AG09309 (cell line): ENCODE data around the gene MSTO1.
A peak's percentile ranks its signal among the peaks of the same experiment; 100 is the strongest.

ENCODE experiments used
- DNase-seq: peaks from one replicate; pipeline ENCODE4 v3.0.0-alpha.2; 2010; ENCODE audit warnings: low read depth
- H3K4me3 ChIP-seq: 2 replicates; pipeline ENCODE4 v1.5.1; 2011; ENCODE audit warnings: mild to moderate bottlenecking, low read depth, low read length, moderate library complexity; ENCODE audit not compliant: control insufficient read depth
- CTCF ChIP-seq: IDR thresholded peaks from 2 replicates; pipeline ENCODE4 v1.5.1; 2011; ENCODE audit warnings: mild to moderate bottlenecking, low read depth, low read length, inconsistent platforms; ENCODE audit not compliant: insufficient read depth, control insufficient read depth; ENCODE audit errors: missing control alignments

Gene MSTO1

DNA sequence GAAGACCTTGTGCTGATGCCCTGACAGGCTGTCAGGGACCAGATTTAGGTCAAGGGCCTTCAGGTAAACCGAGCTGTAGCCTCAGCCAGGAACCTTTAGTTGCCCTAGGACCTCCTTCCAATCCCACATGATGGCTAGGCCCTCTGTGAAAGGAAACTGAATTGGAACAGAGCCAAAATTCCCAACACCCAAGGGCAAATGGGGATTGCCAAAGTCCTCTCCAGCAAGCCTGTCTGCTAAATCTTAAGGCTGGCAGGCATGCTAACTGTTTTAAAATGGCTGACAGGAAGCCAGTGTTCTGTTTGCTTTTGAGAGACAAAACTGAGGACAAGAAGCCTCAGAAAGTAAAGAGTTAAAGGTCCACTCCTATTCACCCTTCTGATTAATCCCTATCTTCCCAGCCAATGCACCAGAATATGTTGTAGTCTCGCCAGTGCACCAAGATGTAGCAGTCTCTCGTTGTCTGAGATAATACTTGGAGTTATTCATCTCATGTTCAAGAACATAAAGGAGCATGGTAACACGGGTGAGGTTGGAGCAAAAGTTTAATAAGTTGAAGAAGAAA, 35.1 kb downstream of the MSTO1 start:
- no peak for TF ChIP-seq CTCF
- no peak for DNase-seq
- H3K4me3 ChIP-seq: no peak overlapping the region

DNA sequence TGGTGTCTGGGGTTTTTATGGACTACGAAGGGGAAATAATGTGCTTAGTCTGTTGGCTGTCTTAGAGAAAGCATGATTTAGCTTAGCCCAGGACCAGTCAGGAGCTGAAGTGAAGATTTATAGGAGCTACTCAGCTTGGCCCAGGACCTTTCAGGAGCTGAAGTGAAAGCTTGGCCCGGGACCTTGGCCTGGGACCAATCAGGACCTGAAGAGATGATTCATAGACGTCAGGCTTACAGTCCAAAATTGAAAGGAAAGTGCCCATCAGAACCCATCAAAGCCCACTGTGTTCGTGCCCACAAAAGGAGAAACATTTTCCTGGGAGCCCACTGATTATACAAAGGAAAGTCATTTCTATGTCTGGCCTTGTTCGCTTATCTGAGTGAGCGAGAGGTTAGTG, 35.6 kb downstream of the MSTO1 start:
- TF ChIP-seq CTCF: no peak
- DNase-seq: no peak
- H3K4me3 ChIP-seq: no peak overlapping the region

GRCh38 chr1:155646307-155646706, 36.3 kb downstream of the MSTO1 start:
- DNase-seq: no peak
- H3K4me3 ChIP-seq: no peak overlapping the region
- TF ChIP-seq CTCF: no peak

DNA sequence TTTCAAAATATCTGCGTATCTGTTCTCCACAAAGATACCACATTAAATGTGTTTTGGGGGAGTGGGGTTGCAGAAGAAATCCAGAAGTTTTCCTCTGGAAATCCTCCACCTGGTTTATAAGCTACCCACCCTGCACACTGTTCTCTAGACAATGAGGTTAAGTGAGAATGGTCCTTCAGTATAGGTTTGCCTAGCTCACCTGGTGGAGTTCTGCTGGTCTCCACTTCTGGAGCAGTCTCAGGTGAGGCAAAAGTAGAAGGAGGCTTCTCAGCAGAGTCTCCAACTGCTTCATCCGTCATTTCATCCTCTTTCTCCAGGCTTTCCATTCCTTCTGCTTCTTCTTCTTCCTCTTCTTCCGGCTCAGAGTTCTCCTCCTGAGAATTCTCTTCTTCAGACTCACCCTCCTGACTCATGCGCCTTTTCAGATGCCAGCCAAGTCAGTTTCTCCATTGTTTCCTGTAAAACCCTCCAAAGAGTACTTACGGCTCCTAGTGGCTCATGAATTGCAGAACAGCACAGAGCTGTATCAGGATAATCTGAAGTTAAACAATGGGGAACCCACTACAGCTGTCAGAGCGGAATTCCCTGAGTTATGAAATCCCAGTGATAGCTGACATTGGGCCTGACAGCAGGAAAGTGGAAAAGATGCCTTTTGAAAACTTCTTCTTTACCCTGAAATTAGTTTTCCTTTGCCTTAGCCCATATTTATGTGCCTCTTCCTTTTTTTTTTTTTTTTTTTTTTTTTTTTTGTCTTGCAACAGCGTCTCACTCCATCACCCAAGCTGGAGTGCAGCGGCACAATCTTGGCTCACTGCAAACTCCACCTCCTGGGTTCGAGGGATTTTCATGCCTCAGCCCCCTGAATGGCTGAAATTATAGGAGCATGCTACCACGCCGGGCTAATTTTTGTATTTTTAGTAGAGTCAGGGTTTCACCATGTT, 38.5 kb downstream of the MSTO1 start:
- peak; percentile 79 for DNase-seq
- H3K4me3 ChIP-seq: peak overlapping the region; percentile 33

GRCh38 chr1:155649676-155650075, 39.7 kb downstream of the MSTO1 start:
- no peak for DNase-seq
- no peak for TF ChIP-seq CTCF
- H3K4me3 ChIP-seq: no peak overlapping the region

More for the DNA sequence above, 38.5 kb downstream of the MSTO1 start:
- peak; percentile 79 for TF ChIP-seq CTCF

- no peak for TF ChIP-seq CTCF
- H3K4me3 ChIP-seq: no peak overlapping the region
- DNase-seq: no peak
These were observed 40.3 kb downstream of the MSTO1 start for GRCh38 chr1:155650231-155650757.
